ENCODE measurements around the gene ADGRG3.
"Not testable (repeated sequence)": the region's sequence is repeated elsewhere in the genome, so short reads cannot be mapped to it uniquely, and the experiment has no call there.

Gene ADGRG3

GRCh38 chr16:57670196-57670595 lies 2.1 kb downstream of the ADGRG3 start:
- no peak for TF ChIP-seq CTCF (IDR thresholded peaks at IDR 0.05; ENCODE audit: insufficient read depth, low read depth, low read length, missing control alignments)

GRCh38 chr16:57671451-57671850 lies 3.3 kb downstream of the ADGRG3 start:
- not testable (repeated sequence) for DNase-seq (ENCODE audit: low read depth); H3K4me3 ChIP-seq (ENCODE audit: low read depth, low read length)

More at GRCh38 chr16:57670196-57670595, 2.1 kb downstream of the ADGRG3 start:
- no peak for DNase-seq (ENCODE audit: low read depth)
- no peak overlapping the region for H3K4me3 ChIP-seq (ENCODE audit: low read depth, low read length)

GRCh38 chr16:57672416-57672815 lies 4.3 kb downstream of the ADGRG3 start:
- no peak overlapping the region for H3K4me3 ChIP-seq (ENCODE audit: low read depth, low read length)
- no peak for DNase-seq (ENCODE audit: low read depth)
- no peak for TF ChIP-seq CTCF (IDR thresholded peaks at IDR 0.05; ENCODE audit: insufficient read depth, low read depth, low read length, missing control alignments)

- no peak for DNase-seq (ENCODE audit: low read depth)
- no peak overlapping the region for H3K4me3 ChIP-seq (ENCODE audit: low read depth, low read length)
- TF ChIP-seq CTCF (IDR thresholded peaks at IDR 0.05; ENCODE audit: insufficient read depth, low read depth, low read length, missing control alignments) = no peak
Measured at GRCh38 chr16:57672824-57673223, 4.7 kb downstream of the ADGRG3 start.

GRCh38 chr16:57675741-57676551 lies 7.8 kb downstream of the ADGRG3 start:
- no peak for TF ChIP-seq CTCF (IDR thresholded peaks at IDR 0.05; ENCODE audit: insufficient read depth, low read depth, low read length, missing control alignments)

GRCh38 chr16:57676553-57677085 lies 8.5 kb downstream of the ADGRG3 start:
- H3K4me3 ChIP-seq (ENCODE audit: low read depth, low read length) = no peak overlapping the region
- TF ChIP-seq CTCF (IDR thresholded peaks at IDR 0.05; ENCODE audit: insufficient read depth, low read depth, low read length, missing control alignments) = no peak
- DNase-seq (ENCODE audit: low read depth) = no peak

More at GRCh38 chr16:57675741-57676551, 7.8 kb downstream of the ADGRG3 start:
- no peak overlapping the region for H3K4me3 ChIP-seq (ENCODE audit: low read depth, low read length)
- no peak for DNase-seq (ENCODE audit: low read depth)

- TF ChIP-seq CTCF (IDR thresholded peaks at IDR 0.05; ENCODE audit: insufficient read depth, low read depth, low read length, missing control alignments) = no peak
- DNase-seq (ENCODE audit: low read depth) = no peak
- no peak overlapping the region for H3K4me3 ChIP-seq (ENCODE audit: low read depth, low read length)
Measured at GRCh38 chr16:57677622-57678369, 9.7 kb downstream of the ADGRG3 start.
